GM19193 (cell line): Measurements from ENCODE around the gene LAMC3.

Source experiments
- POLR2A ChIP-seq: IDR thresholded peaks from 4 replicates; pipeline ENCODE4 v1.6.1; 2011; ENCODE audit not compliant: insufficient read depth, insufficient read length; ENCODE audit errors: extremely low read depth

The LAMC3 gene

DNA sequence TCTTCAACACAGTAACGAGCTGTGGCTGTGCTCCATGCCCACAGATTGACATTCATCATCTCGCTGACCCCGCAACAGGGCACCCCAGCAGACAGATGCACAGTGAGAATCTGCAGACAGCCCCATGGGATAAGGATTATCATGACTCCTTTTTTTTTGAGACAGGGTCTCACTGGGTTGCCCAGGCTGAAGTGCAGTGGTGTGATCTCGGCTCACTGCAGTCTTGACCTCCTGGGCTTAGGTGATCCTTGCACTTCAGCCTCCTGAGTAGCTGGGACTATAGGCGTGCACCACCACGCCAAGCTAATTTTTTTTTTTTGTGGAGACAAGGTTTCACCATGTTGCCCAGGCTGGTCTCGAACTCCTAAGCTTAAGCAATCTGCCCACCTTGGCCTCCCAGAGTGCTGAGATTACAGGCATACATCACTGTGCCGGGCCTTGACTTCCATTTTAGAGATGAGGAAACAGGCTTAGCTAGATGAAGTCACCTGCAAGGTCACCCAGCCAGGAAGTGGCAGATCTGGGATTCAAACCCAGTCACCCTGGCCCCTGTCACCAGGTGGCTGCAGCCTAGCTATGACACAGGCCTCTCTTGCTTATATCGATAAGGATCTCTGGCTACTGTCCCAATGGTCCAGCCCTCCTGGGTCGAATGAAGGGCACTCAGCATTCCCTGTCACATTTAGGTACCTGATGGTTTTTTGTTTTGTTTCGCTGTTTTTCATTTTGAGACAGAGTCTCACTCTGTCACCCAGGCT, 92.4 kb downstream of the LAMC3 start:
- no peak for TF ChIP-seq POLR2A

DNA sequence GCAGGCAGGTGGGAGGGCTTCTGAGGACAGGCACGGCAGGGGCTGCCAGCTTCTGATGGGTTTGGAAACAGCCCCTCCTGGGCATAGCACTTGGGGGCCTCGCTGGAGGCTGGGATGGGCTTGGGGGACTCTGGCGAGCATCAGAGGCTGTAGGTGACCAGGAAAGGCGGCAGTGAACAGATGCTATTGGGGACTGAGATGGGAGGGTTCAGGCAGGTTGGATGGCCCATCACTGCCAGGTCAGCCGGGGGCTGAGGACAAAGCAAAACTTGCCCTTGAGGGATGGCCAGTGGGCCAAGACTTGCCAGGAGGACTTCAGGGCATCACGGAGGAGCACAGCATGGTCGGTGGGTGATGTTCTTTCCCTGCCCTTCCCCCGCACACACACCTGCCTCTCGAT, 94.0 kb downstream of the LAMC3 start:
- no peak for TF ChIP-seq POLR2A

- TF ChIP-seq POLR2A: no peak
Measured at GRCh38 chr9:131103535-131103934, 94.6 kb downstream of the LAMC3 start.

DNA sequence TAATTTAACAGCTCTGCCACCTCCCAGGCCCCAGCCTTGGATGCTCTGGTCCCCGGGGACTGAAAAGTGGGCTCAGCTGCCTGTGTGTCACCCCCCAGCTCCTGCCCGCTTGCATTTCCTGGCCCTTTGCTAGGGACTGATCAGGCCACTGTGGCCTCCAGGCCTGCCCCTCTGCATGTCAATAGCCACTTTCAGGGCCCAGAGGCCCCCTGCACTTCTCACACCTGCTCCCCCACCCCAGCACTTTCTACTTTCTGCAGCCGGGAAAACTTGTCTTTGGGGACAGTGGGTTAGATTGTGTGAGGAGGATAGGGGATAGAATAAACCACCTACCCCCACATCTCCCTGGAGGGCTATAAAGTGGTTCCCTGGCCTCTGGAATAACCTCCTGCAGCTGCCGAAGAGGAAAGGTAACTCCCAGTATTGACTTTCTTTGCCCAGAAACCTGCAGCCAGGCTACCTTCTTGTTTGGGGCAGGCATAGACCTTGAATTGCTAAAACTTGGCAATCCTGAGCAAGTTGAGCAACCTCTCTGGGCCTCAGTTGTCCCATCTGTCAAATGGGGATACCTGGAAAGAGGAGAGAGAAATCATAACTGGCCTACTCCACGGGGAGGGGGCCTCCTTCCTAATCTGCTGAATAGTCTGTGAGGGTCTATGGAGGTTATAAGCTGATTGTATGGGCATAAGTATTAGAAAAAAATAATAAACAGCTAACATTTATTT, 95.2 kb downstream of the LAMC3 start:
- no peak for TF ChIP-seq POLR2A

GRCh38 chr9:131105952-131106351, 97.0 kb downstream of the LAMC3 start:
- no peak for TF ChIP-seq POLR2A

- no peak for TF ChIP-seq POLR2A
Measured at GRCh38 chr9:131107760-131108159, 98.8 kb downstream of the LAMC3 start.

GRCh38 chr9:131111186-131111853, 102.3 kb downstream of the LAMC3 start:
- no peak for TF ChIP-seq POLR2A

GRCh38 chr9:131111854-131112311, 102.9 kb downstream of the LAMC3 start:
- no peak for TF ChIP-seq POLR2A

DNA sequence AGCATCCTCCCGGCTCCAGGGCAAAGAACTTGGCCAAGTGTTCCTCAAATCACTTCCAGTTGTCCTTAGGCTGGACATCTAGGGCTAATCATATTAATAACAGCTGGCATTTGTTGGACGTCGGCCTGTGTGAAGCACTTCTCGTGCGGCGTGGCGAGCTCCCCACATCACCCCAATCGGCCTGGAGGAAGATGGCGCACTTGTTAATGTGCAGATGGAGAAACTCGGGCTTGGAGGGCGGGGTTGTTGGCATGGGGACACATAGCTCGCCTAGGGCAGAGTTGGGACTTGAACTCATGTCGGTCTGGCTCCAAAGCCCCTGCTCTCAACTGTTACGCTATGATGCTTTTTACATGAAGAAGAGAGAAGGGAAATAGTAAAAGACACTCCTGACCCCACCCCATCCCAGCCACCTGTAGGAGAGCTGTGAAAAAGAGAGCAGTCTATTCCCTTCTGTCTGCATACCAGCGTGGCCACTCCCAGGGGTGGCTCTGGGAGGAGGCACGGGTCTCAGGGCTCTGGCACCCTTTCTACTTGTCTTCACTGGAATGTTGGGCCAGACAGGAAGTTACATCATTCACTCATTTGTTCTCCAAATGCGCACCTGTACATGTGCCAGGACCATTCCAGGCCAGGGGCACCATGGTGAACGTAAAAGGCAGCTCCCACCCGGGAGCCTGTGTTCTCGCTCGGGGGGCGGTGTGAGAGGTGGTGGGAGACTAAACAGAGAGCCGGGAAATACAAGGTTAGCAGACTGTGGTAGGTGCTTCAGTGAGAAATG, 103.6 kb downstream of the LAMC3 start:
- TF ChIP-seq POLR2A: no peak

- TF ChIP-seq POLR2A: no peak
Measured at GRCh38 chr9:131113655-131114054, 104.7 kb downstream of the LAMC3 start.

DNA sequence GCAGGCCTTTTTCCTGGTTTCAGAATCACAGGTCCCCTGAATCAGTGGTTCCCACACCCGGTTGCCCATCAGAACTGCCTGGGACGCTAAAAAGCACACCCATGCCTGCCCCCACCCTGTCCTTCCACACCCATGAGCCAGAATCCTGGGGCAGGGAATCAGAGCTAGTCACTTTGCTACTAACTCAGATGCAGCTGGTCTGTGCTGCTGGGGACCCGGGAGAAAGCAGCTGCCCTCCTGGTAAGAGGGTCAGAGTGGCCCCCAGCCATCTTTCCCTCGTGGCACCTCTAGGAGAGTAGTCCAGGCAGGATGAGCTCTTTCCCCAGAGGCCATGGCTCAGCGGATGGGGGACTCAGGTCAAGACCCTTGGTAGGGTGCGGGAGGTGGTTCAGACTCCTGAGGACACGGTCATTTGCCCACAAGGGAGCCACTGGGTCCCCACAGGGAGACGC, 105.1 kb downstream of the LAMC3 start:
- no peak for TF ChIP-seq POLR2A

DNA sequence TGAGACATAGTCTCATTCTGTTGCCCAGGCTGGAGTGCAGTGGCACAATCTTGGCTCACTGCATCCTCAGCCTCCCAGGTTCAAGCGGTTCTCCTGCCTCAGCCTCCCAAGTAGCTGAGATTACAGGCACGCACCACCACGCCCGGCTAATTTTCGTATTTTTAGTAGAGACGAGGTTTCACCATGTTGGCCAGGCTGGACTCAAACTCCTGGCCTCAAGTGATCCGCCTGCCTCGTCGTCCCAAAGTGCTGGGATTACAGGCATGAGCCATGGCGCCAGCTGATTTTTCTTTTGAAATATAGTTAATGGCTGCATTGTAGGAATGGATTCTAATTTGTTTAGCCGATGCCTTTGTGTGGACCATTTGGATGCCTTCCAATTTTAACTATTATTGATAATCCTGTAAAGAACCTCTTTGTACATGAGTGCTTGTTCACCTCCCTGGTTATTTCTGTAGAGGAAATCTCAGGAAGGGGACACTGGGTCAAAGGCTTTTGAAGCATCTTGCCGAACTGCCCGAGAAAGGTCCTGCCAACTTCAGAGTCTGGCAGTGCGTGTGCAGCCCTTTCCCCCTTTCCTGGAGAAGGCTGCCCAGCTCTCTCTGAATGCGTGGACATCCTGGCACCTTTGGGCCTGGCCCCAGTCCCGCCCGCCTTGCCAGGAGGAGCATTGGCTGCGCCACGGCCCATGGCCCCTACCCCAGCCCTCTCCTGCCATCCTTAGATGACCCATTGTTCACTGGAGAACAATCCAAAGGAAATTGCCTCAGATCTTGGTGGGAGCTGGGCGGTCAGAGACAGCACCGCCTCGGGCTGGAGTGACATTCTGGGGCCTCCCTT, 107.5 kb downstream of the LAMC3 start:
- no peak for TF ChIP-seq POLR2A

DNA sequence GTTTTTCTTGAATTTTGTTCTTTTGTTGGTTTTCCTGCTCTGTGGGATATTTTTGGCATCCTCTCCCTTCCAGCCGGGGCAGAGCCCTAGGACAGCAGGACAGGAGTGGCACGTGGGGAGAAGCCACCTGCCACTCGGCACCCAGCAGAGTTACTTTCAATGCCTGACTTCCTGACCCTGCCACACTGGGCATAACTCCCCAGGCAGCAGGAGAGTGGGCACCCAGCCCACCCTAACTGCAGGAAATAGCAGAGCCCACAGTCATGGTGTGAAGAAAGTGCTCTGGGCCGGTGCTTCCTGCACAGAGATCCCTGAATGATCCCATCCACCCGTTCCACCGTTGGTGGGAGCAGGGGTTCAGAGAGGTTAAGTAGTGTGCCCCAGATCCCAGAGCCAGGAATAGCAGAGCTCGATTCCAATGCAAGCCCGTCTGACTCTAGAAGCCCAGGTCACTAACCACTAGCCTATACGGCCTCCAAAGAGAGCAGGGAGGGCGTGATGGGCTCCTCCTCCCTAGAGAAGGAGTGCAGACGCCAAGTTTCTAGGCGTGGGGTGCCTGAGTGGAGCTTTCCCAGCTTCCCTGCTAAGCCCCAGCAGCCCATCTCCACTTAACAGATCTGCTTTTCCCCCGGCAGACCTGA, 108.3 kb downstream of the LAMC3 start:
- no peak for TF ChIP-seq POLR2A
